Uterus (tissue), 2 donors: ENCODE results near the gene PDCD1LG2.

Experiments
- POLR2A ChIP-seq, 2 donors: fragments of 450-650 bp; IDR thresholded peaks; one replicate each; pipeline ENCODE4 v1.6.1; 2016; ENCODE audit warnings: antibody characterized with exemption in 2 of 2, mild to moderate bottlenecking in 1 of 2, moderate library complexity in 1 of 2
- TF ChIP-seq, protein P1 (sequence below), 4 experiments: fragments of 200-600 bp in 2 of 4; fragments of 450-650 bp in 2 of 4; sonication (generic) in 2 of 4; IDR thresholded peaks; one replicate each; pipeline ENCODE4 v1.5.1; 2016 to 2019; ENCODE audit warnings: antibody characterized with exemption in 4 of 4, mild to moderate bottlenecking in 2 of 4, moderate library complexity in 1 of 4

DNA sequence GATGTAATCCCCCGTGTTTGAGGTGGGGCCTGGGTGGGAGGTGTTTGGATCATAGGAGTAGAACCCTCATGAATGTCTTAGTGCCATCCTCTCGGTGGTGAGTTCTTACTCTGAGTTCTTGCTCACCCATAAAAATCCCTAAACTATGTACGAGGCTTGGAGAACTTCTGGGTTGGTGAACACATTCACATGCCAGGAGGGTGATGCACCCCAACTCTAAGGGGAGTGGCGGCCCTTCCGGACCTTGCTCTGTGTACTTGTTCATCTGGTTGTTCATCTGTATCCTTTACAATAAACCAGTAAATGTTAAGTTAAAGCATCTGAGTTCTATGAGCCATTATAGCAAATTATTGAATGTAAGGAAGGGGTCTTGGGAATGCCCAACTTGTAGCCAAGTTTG is 82.6 kb downstream of the PDCD1LG2 start:
- TF ChIP-seq, protein P1, sequence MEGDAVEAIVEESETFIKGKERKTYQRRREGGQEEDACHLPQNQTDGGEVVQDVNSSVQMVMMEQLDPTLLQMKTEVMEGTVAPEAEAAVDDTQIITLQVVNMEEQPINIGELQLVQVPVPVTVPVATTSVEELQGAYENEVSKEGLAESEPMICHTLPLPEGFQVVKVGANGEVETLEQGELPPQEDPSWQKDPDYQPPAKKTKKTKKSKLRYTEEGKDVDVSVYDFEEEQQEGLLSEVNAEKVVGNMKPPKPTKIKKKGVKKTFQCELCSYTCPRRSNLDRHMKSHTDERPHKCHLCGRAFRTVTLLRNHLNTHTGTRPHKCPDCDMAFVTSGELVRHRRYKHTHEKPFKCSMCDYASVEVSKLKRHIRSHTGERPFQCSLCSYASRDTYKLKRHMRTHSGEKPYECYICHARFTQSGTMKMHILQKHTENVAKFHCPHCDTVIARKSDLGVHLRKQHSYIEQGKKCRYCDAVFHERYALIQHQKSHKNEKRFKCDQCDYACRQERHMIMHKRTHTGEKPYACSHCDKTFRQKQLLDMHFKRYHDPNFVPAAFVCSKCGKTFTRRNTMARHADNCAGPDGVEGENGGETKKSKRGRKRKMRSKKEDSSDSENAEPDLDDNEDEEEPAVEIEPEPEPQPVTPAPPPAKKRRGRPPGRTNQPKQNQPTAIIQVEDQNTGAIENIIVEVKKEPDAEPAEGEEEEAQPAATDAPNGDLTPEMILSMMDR (IDR thresholded peaks at IDR 0.05), result no peak
- TF ChIP-seq POLR2A (IDR thresholded peaks at IDR 0.05), result no peak
